MCF 10A (cell line): ENCODE measurements around the gene LMNA. TPM values are rescaled to one million over a fixed set of nuclear protein-coding genes. Genes with fewer than 3 reads are reported as not detected.

Source experiments
- BruUV-seq: library from RNA; stranded (reverse); fragments of 400-500 nt; replicated peaks from 2 replicates; lab custom pipeline; 2021; lab: Mats Ljungman, UMichigan
- CTCF ChIA-PET: fragments of 300-600 bp; sonication (Branson Sonifier 250); formaldehyde crosslinking; extraction: SDS; loops from one replicate; lab custom pipeline; 2021; ENCODE audit warnings: antibody characterized with exemption, inconsistent platforms; lab: Yijun Ruan, JAX
- POLR2A ChIA-PET: fragments of 300-600, 350-650 bp; sonication (Branson Sonifier 250); formaldehyde crosslinking; extraction: SDS; loops from one replicate; lab custom pipeline; 2020; ENCODE audit warnings: antibody characterized with exemption, inconsistent platforms; lab: Yijun Ruan, JAX
- DNase-seq: peaks from one replicate; pipeline ENCODE4 v3.0.0-alpha.2; 2018; ENCODE audit not compliant: unreplicated experiment
- H3K27ac Mint-ChIP-seq: one replicate; pipeline ENCODE4 v1.8.0; 2022; ENCODE audit warnings: mild to moderate bottlenecking, low read depth, mixed read lengths; ENCODE audit not compliant: unreplicated experiment
- H3K27me3 Mint-ChIP-seq: one replicate; pipeline ENCODE4 v1.8.0; 2022; ENCODE audit warnings: mixed read lengths; ENCODE audit not compliant: insufficient read depth, unreplicated experiment
- H3K36me3 Mint-ChIP-seq: one replicate; pipeline ENCODE4 v1.8.0; 2022; ENCODE audit warnings: mild to moderate bottlenecking, moderate library complexity, mixed read lengths; ENCODE audit not compliant: insufficient read depth, unreplicated experiment
- H3K4me1 Mint-ChIP-seq: one replicate; pipeline ENCODE4 v1.8.0; 2022; ENCODE audit warnings: mixed read lengths; ENCODE audit not compliant: insufficient read depth, unreplicated experiment
- H3K4me3 Mint-ChIP-seq: one replicate; pipeline ENCODE4 v1.8.0; 2022; ENCODE audit warnings: mild to moderate bottlenecking, moderate library complexity, mixed read lengths; ENCODE audit not compliant: unreplicated experiment
- H3K9me3 Mint-ChIP-seq: one replicate; pipeline ENCODE4 v1.8.0; 2022; ENCODE audit warnings: mixed read lengths; ENCODE audit not compliant: unreplicated experiment
- intact Hi-C: fragments of 100-400 bp; cut with micrococcal nuclease; formaldehyde crosslinking; loops from 2 replicates; pipeline ENCODE4 v1.14.1; 2022
- total RNA-seq: library from RNA; stranded (reverse); gene quantifications from 2 replicates; pipeline ENCODE4 v1.2.3, GENCODE V29; 2022
- TF ChIP-seq, protein P1 (sequence below): fragments of 200-600 bp; IDR thresholded peaks from one replicate; pipeline ENCODE4 v1.8.0; 2022; ENCODE audit warnings: antibody characterized with exemption, mild to moderate bottlenecking; ENCODE audit not compliant: unreplicated experiment

The LMNA gene
- total RNA-seq, 1 experiment from 2014 or later, result 716 TPM

DNA sequence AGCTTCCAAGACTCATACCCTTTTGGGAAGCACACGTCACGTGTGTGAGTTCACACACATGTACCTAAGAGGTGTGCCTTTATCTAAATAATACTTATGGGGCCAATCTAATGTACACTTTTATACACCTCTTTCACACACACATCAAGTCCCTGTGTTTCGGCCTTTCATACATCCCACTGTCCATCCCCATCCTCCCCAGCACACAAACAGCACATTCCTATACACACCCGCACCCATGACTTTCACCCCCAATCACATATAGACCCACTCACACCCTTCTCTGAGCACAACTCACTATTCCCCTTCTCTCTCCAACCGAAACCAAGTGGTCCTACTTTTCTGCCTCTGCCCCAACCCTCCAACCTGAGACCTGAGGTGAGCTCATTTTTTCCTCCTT, 35.8 kb upstream of the LMNA start:
- H3K9me3 Mint-ChIP-seq, result no peaks in the 10 kb centered on the region
- POLR2A ChIA-PET, result interaction anchor here (1.5 kb wide), 1 partner anchor 51 kb away, joined by 6 read pairs; no protein-coding TSS in a partner anchor
- no peak overlapping the region for H3K27ac Mint-ChIP-seq

DNA sequence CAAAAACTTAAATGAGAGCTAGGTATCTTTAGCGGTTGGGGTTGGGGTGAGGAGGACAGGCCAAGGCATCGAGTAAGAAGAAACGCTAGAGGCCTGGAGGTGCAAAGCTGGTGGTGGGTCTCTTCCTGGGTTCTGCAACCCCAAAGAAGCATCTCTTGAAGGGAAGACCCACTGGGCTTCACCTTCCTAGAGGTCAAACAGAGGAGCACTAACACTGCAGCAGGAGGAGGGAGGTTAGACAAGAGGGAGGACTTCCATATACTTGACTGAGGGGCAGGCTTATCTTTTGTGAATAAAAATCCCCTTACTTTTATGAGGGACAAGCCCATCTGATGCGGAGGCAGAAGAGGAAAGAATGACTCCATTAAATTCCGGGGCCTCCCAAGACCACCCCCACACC, 34.7 kb upstream of the LMNA start:
- no TSS peak for BruUV-seq
- Mint-ChIP-seq H3K4me3 (no peak overlapping the region), H3K27me3 (no peaks in the 10 kb centered on the region), H3K4me1 (peaks cover 11% of the 10 kb centered on the region), H3K27ac (no peak overlapping the region), H3K36me3 (peaks cover 5% of the 10 kb centered on the region), H3K9me3 (no peaks in the 10 kb centered on the region)
- ChIA-PET CTCF (interaction anchor here (1.0 to 2.0 kb wide), 3 partner anchors 10 to 16 kb away, joined by 6 to 8 read pairs (median 8); no protein-coding TSS in a partner anchor), POLR2A (no interaction called here)
- intact Hi-C loops, result no loop called here
- no peak for DNase-seq
- TF ChIP-seq, protein P1, sequence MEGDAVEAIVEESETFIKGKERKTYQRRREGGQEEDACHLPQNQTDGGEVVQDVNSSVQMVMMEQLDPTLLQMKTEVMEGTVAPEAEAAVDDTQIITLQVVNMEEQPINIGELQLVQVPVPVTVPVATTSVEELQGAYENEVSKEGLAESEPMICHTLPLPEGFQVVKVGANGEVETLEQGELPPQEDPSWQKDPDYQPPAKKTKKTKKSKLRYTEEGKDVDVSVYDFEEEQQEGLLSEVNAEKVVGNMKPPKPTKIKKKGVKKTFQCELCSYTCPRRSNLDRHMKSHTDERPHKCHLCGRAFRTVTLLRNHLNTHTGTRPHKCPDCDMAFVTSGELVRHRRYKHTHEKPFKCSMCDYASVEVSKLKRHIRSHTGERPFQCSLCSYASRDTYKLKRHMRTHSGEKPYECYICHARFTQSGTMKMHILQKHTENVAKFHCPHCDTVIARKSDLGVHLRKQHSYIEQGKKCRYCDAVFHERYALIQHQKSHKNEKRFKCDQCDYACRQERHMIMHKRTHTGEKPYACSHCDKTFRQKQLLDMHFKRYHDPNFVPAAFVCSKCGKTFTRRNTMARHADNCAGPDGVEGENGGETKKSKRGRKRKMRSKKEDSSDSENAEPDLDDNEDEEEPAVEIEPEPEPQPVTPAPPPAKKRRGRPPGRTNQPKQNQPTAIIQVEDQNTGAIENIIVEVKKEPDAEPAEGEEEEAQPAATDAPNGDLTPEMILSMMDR, result no peak

More for the DNA sequence above, 35.8 kb upstream of the LMNA start:
- H3K4me3 Mint-ChIP-seq, result no peak overlapping the region
- DNase-seq, result no peak
- CTCF ChIA-PET, result interaction anchor here (0.7 to 2.0 kb wide), 3 partner anchors 12 to 1409 kb away, joined by 3 to 8 read pairs (median 8); no protein-coding TSS in a partner anchor
- no TSS peak for BruUV-seq
- H3K36me3 Mint-ChIP-seq, result peaks cover 5% of the 10 kb centered on the region
- TF ChIP-seq, protein P1, result no peak
- intact Hi-C loops, result no loop called here
- no peaks in the 10 kb centered on the region for H3K27me3 Mint-ChIP-seq
- peaks cover 11% of the 10 kb centered on the region for H3K4me1 Mint-ChIP-seq

DNA sequence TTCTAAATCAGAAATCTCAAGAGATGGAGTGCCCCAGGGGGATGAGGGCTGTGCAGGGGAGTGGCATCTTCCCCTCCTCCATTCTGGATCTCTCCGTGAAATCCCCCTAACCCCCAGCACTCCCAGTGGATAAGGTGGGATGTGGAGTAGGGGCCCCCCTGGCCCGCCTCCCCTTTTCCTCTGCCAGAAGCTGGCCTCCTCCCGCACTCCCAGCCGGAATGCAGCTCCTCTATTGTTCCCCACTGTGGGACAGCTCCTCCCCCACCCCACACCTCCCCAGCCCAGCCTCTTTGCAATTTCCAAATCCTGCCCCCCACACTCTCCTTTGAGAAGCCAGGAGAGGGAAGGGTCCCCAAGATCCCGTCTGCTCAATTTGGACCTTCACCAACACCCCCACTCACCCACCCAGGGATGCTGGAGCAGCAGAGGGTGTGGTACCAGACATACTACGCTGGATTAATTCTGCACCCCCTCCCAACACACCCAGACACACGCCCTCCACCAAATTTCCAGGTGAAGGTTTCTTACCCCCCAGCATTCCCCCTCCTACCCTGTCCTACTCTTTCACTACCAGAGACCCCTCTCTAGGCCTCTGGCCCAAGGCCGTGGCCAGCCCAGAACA, 34.2 kb upstream of the LMNA start:
- CTCF ChIA-PET, result interaction anchor here (1.0 to 2.0 kb wide), 2 partner anchors 10 to 14 kb away, joined by 6 to 8 read pairs; no protein-coding TSS in a partner anchor
- POLR2A ChIA-PET, result no interaction called here
- Mint-ChIP-seq H3K27ac (no peak overlapping the region), H3K36me3 (peaks cover 4% of the 10 kb centered on the region), H3K4me1 (peaks cover 9% of the 10 kb centered on the region), H3K4me3 (no peak overlapping the region), H3K27me3 (no peaks in the 10 kb centered on the region), H3K9me3 (no peaks in the 10 kb centered on the region)
- intact Hi-C loops, result no loop called here
- TF ChIP-seq, protein P1, result no peak
- DNase-seq, result no peak
- no TSS peak for BruUV-seq

DNA sequence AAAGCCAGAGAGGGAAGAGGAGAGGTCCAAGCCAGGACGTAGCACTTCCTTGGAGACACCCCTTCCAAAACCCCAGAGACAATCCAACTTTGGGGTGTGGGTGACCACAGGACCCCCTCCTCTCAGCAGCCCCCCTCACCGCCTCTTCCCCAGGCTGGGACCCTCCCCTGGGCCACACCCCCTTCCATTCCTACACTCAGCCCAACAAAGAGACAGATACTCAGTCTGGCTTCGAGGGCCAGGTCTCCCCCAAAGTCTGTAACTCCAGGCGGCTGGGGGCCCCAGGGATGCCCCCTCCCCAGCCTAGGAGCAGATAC, 33.7 kb upstream of the LMNA start:
- BruUV-seq, result no TSS peak
- peak overlapping the region; percentile 78 for H3K4me3 Mint-ChIP-seq
- no peaks in the 10 kb centered on the region for H3K36me3 Mint-ChIP-seq
- no peaks in the 10 kb centered on the region for H3K27me3 Mint-ChIP-seq
- intact Hi-C loops, result no loop called here
- CTCF ChIA-PET, result interaction anchor here (1.0 kb wide), 1 partner anchor 9 kb away, joined by 6 read pairs; no protein-coding TSS in a partner anchor
- POLR2A ChIA-PET, result no interaction called here
- peaks cover 6% of the 10 kb centered on the region for H3K4me1 Mint-ChIP-seq
- no peak overlapping the region for H3K27ac Mint-ChIP-seq
- H3K9me3 Mint-ChIP-seq, result no peaks in the 10 kb centered on the region
- DNase-seq, result no peak
- TF ChIP-seq, protein P1, result no peak
